NCI-H526 treated with DMSO at 0.1 percent for 48 hours (cell line): ENCODE data around the gene SULT4A1.
"Not testable (repeated sequence)": the region's sequence is repeated elsewhere in the genome, so short reads cannot be mapped to it uniquely, and the experiment has no call there.

Source experiments
- DNase-seq: peaks from one replicate; lab custom pipeline; 2025; lab: John Stamatoyannopoulos, UW

The SULT4A1 gene, protein sequence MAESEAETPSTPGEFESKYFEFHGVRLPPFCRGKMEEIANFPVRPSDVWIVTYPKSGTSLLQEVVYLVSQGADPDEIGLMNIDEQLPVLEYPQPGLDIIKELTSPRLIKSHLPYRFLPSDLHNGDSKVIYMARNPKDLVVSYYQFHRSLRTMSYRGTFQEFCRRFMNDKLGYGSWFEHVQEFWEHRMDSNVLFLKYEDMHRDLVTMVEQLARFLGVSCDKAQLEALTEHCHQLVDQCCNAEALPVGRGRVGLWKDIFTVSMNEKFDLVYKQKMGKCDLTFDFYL

DNA sequence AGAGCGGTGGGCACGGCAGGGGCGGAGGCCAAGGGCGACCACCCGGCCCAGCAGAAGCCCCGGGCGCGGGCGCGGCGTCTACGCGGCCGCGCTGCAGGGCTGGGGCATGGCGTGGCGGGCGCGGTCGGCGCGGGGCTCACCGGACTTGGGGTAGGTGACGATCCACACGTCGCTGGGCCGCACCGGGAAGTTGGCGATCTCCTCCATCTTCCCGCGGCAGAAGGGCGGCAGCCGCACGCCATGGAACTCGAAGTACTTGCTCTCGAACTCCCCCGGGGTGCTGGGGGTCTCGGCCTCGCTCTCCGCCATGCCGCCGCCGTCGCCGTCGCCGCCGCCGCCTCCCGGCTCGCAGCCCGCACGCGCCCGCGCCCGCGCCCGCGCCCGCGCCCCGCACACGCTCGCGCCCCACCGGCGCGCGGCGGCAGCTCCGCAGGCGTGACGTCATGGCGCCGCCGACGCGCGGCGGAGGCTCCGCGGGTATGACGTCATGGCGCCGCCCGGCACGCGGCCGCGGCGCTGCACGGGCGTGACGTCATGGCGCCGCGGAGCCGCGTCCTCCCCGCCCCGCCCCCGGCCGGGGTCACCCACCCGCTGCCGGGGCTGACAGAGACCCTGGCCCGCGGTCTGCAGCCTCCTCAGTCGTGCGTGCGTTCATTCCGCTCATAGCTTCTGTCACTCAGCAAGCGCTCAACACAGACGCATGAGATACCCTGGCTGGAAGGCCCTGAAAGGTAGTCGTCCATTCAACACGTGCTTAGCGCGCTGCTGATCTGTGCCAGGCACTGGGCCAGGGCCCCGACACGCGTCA is at the start of gene SULT4A1:
SULT4A1 (minus strand) TSS at position 440 of the 808 bp plus-strand sequence; CDS start at position 309, 131 bp downstream.
- DNase-seq = peak; percentile 36

GRCh38 chr22:43911351-43911750 is 49.0 kb upstream of the SULT4A1 start:
- DNase-seq = no peak

- DNase-seq = no peak
Measured at GRCh38 chr22:43910178-43910695, 47.9 kb upstream of the SULT4A1 start.

DNA sequence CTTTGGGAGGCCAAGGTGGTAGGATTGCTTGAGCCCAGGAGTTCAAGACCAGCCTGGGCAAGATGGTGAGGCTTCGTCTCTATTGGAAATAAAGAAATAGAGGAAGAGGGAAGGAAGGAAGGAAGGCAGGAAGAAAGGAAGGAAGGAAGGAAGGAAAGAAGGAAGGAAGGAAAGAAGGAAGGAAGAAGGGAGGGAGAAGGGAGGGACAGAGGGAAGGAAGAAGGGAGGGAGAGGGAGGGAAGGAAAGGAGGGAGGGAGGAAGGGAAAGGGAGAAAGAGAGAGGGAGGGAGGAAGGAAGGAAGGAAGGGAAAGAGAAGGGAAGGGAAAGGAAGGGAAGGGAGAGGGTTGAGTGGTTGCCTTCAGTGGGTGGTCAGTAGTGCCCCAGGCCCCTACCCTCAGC is 47.4 kb upstream of the SULT4A1 start:
- no peak for DNase-seq

- DNase-seq = no peak
Measured at GRCh38 chr22:43905681-43906080, 43.4 kb upstream of the SULT4A1 start.

- DNase-seq = not testable (repeated sequence)
Measured at GRCh38 chr22:43904412-43904811, 42.1 kb upstream of the SULT4A1 start.

DNA sequence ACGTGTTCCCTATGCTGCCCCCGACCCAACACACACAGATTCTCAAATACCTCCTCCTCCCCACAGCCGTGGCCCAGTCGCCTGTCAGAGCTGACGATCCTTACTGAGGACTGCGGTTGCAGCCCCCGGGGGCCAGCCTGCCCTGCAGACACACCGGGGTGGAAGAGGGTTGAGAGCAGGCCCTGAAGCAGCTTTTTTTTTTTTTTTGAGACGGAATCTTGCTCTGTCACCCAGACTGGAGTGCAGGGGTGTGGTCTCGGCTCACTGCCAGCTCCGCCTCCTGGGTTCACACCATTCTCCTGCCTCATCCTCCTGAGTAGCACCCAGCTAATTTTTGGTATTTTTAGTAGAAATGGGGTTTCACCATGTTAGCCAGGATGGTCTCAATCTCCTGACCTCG is 40.7 kb upstream of the SULT4A1 start:
- DNase-seq = not testable (repeated sequence)

DNA sequence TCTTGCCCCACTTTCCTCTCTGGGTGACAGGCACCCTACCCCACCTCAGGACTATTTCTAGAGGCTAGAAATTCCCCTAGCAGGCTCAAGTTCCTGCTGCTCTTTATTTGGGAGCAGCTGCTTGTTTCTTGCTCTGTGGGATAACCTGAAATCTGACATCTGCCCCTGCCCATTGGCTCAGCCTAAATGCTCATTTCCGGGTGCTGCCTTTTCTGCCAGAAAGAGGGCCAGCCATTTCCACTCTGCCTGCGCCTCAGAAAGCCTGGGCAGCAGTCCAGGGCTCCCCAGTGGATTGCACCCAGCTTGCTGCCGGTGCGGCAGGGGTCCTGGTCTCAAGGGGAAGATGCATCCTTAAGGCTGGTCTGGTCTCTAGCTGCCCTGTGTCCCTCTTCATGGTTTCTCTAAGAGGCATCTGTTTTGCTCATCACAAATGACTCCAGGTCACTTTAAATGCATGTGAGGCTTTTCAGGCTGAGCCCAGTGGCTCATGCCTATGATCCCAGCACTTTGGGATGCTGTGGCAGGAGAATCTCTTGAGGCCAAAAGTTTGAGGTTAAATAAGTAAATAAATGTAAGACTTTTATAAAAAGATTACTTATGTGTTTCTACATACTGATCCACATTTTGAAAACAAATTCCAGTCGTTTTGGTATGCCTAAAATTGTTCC is 39.8 kb upstream of the SULT4A1 start:
- DNase-seq = no peak

- no peak for DNase-seq
Measured at GRCh38 chr22:43900206-43900605, 37.9 kb upstream of the SULT4A1 start.

DNA sequence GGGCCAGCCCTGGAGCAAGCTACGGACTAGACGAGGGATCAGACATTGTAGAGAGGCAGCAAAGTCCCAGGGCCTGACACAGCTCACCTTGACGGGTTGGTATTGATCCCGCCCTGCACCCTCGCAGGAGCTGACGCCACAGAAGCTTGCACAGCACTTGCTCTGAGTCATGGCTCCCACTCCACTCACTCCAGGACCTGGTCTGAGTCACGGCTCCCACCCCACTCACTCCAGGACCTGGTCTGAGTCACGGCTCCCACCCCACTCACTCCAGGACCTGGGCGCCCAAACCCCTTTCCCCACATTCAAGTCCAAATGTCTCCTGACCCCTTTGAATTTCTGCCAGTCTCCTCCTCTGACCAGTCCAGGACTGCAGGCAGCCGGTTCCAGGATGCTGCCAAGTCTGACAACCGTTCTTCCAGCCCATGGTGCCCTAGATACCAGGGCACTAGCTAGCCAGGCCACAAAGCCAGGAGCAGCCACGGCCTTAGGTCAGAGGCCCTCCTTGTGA is 35.5 kb upstream of the SULT4A1 start:
- no peak for DNase-seq

- no peak for DNase-seq
Measured at GRCh38 chr22:43895986-43896645, 33.8 kb upstream of the SULT4A1 start.

DNA sequence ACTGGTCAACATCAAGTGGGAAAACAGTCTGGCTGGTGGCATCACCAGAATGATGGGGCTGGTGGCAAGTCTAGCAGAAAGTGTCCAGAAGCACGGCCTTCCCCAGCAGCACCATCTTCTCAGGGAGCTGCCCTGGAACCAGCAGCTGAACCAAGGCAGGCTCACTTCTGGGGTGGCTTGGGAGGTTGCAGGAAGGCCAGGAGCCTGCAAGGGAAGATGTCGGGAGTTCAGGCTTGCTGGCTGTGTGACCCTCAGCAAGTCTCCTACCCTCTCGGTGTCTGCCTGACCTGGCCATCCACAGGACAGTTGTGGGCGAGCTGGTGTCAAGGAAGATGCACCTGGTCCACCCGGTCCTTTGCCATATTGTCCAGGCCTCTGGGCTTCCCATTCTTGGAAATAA is 31.8 kb upstream of the SULT4A1 start:
- no peak for DNase-seq

DNA sequence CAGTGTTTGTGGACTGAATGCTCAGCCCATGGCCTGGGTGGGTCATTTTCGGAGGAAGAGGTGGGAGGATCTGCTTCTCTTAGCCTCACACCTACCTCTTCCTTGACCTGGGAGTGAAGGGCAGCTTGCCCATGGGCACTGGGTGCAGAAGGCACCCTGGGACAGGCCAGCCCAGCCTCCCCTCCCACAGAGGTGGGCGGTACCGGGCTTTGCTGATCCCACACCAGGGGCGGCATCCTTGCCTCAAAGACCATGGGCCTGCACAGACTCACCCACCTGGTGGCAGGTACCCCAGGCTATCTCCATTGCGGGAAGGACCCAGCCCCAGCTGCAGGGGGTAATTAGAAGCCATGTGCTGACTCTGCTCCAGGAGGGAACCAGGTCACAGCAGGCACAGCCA is 31.0 kb upstream of the SULT4A1 start:
- no peak for DNase-seq

DNA sequence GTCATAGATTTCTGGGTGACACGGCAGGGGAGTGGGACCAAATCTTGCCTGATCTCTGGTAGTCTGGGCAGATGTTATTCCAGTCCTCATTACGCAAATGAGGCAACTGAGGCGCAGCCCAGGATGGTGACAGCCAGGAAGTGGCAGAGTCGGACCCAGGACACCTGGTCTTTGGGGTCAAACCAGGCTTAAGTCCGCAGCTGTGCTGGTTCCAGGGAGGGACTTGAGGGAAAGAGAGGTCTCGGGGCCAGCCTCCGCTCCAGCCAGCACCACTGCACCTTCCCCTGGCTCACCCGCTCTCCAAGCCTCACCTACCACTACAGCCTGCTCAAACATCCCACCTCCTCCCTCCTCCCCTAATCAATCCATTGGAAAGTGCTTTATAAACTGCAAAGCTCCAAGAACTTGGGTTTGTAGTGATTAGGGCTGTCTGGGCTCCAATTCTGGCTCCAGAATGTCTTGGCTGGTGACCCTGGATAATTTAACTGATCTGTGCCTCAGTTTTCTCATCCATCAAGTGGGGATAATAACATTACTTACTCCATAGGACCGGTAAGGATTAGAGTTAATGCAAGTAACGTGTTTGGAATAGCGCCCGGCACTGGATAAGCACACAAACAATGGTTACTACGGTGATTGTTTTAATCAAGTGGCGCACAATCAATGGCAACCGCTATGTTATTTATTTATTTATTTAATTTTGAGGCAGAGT is 30.0 kb upstream of the SULT4A1 start:
- no peak for DNase-seq

DNA sequence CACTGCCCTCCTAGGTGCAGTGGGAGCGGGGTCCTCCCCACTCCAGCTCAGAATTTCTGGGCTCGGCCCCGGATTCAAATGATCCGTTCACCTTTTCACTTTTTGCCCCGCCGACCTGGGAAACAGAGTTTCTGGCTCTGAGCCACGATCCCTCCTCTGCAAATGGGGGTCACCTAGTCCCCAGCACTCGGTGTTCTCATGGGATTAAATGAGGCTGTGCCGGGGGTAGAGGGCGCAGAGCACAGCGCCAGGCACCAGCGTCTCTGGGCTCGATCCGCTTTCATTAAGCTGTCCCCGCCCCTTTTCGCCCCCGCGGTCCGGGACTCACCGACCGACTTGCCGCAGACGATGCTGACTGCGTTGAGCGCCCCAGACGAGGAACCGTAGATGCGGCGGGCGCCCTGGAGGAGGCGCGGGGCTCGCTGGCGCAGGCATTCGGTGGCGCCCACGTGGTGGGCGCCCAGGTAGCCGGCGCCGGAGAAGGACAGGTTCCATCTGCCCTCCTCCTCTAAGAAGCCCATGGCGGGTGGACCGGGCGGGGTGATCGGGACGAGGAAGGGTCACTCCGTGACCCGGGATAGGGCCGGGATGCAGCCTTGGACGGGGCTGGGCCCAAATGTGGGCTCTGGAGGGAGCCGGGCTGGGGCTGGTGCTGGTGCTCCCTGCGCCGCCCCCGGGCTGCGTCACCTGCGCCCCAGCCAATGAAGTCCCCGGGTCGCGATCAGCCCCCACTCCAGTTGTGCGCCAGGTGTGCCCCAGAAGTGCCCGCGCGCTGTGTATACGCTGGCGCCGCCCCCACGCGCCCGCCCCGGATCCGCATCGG is 29.3 kb upstream of the SULT4A1 start, which contains the start of gene PNPLA5:
PNPLA5 (minus strand) TSS at position 654 of the 823 bp plus-strand sequence; CDS start at position 521, 133 bp downstream.
- peak; percentile 0 for DNase-seq

GRCh38 chr22:43890901-43891331 is 28.6 kb upstream of the SULT4A1 start:
- DNase-seq = no peak

- no peak for DNase-seq
Measured at GRCh38 chr22:43889860-43890253, 27.5 kb upstream of the SULT4A1 start.

DNA sequence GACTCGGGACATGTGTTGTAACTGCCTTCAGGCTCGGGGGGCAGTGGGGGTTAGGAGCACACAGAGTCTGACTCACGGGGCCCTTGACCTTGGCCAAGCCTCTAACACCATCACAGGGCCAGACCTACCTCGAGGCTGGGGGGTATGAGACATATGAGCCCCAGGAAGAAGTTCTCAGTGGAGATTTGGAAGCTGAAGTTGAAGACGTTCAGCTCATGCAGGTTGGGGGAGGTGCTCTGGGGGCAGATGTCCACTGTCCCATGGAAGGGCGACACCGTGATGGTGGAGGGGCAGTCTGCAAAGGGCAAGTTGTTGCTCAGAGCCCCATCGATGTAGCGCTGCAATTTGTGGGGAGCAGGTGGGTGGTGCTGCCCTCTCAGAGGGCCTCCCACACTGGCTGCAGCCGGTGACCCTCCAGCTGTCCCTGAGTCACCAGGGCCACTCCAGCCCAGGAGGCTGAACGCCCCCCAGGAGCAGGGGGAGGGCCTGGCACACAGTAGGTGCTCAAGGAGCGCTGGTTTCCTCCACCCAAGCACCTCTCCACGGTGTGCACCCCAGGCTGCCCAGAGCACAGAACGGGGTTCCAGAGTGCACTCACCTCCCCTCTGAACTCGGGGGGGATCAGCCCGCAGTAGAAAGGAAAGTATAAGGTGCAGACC is 27.0 kb upstream of the SULT4A1 start:
- DNase-seq = no peak

- DNase-seq = no peak
Measured at GRCh38 chr22:43888740-43889139, 26.4 kb upstream of the SULT4A1 start.

DNA sequence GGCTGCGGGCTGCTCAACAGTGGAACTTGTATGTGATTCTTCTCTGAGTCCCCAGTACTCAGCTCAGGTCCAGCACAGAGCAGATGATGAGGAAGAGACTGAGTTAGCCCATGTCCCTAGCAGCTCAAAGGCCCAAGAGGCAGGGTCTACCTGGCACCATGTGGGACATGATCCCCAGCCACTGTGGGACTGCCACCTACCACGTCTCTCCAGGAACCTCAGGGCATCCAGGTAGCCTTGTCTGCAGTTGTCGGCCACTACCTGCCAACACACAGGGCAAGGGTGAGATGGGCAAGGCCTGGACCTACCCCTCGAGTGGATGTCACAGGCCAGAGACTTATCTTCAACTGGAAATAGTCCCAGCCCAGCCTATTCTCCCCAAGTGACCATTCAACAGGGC is 25.1 kb upstream of the SULT4A1 start:
- no peak for DNase-seq
